ENCODE results near the gene C2orf81.
"Not testable (repeated sequence)": the region's sequence is repeated elsewhere in the genome, so short reads cannot be mapped to it uniquely, and the experiment has no call there.

C2orf81 gene

GRCh38 chr2:74423231-74424095 lies 2.0 kb upstream of the C2orf81 start:
- no peak for DNase-seq

- not testable (repeated sequence) for DNase-seq
These were observed 846 bp downstream of the C2orf81 start for GRCh38 chr2:74420443-74421103.

GRCh38 chr2:74420006-74420405 lies 1.4 kb downstream of the C2orf81 start:
- no peak for DNase-seq

- DNase-seq = no peak
These were observed 2.1 kb downstream of the C2orf81 start for GRCh38 chr2:74419345-74419744.

- DNase-seq = no peak
These were observed 3.1 kb downstream of the C2orf81 start for GRCh38 chr2:74418312-74418711.

GRCh38 chr2:74417763-74418162 lies 3.7 kb downstream of the C2orf81 start:
- no peak for DNase-seq

GRCh38 chr2:74417197-74417596 lies 4.2 kb downstream of the C2orf81 start:
- DNase-seq = no peak

- DNase-seq = no peak
These were observed 4.6 kb downstream of the C2orf81 start for GRCh38 chr2:74416778-74417177.

GRCh38 chr2:74415762-74416395 lies 5.5 kb downstream of the C2orf81 start:
- no peak for DNase-seq

- DNase-seq = peak in 1 of 2 donors; percentile 17
These were observed 6.3 kb downstream of the C2orf81 start for GRCh38 chr2:74414881-74415761.

GRCh38 chr2:74414441-74414840 lies 7.0 kb downstream of the C2orf81 start:
- DNase-seq = no peak

GRCh38 chr2:74413001-74413698 lies 8.3 kb downstream of the C2orf81 start:
- DNase-seq = no peak

- no peak for DNase-seq
These were observed 13.7 kb downstream of the C2orf81 start for GRCh38 chr2:74407682-74408081.

- DNase-seq = no peak
These were observed 15.4 kb downstream of the C2orf81 start for GRCh38 chr2:74406035-74406434.

GRCh38 chr2:74401891-74402290 lies 19.5 kb downstream of the C2orf81 start:
- no peak for DNase-seq

GRCh38 chr2:74399785-74400184 lies 21.6 kb downstream of the C2orf81 start:
- DNase-seq = no peak

- DNase-seq = no peak
These were observed 25.3 kb downstream of the C2orf81 start for GRCh38 chr2:74396149-74396548.

GRCh38 chr2:74393525-74393924 lies 27.9 kb downstream of the C2orf81 start:
- no peak for DNase-seq

GRCh38 chr2:74392449-74392743 lies 29.0 kb downstream of the C2orf81 start:
- no peak for DNase-seq

- DNase-seq = peak; percentile 93 to 97
These were observed 29.6 kb downstream of the C2orf81 start for GRCh38 chr2:74391580-74392448.

- no peak for DNase-seq
These were observed 30.2 kb downstream of the C2orf81 start for GRCh38 chr2:74391209-74391579.
